K562 (cell line): ENCODE measurements around the gene SPPL2C. TPM values are rescaled to one million over a fixed set of nuclear protein-coding genes. Genes with fewer than 3 reads are reported as not detected.

Experiments
- CHD4 ChIP-seq: fragments of 200-600 bp; sonication (generic); IDR thresholded peaks from 3 replicates; pipeline ENCODE4 v1.6.1; 2012; ENCODE audit warnings: low read depth, mild to moderate bottlenecking, mixed read lengths, low read length, inconsistent platforms; ENCODE audit not compliant: insufficient read depth, insufficient replicate concordance, poor library complexity, severe bottlenecking
- THRAP3 ChIP-seq: fragments of 450-650 bp; IDR thresholded peaks from 2 replicates; pipeline ENCODE4 v1.6.1; 2016; ENCODE audit warnings: mild to moderate bottlenecking, inconsistent platforms, borderline replicate concordance
- ZNF407 ChIP-seq: fragments of 450-650 bp; IDR thresholded peaks from 2 replicates; pipeline ENCODE4 v1.6.1; 2016; ENCODE audit warnings: low read depth
- polyA plus RNA-seq, 8 experiments: library from polyadenylated mRNA; depleted of rRNA in 4 of 8; stranded (reverse) in 5 of 8; unstranded in 3 of 8; fragments of >200 nt; fragmentation: Nextera tagmentation in 2 of 8; fragmentation: Illumina TruSeq in 1 of 8; extraction: Ambion mirVana in 2 of 8; extraction: Trizol in 1 of 8; gene quantifications; 2 replicates each; pipeline versions ENCODE4 v1.2.1 to v1.2.3, GENCODE V29; 2011 to 2014; ENCODE audit warnings: inconsistent platforms in 1 of 8, missing spikeins in 1 of 8
- total RNA-seq, 7 experiments: library from RNA; depleted of rRNA in 6 of 7; stranded (reverse); fragments of >200 nt in 6 of 7; fragmentation: Illumina TruSeq in 2 of 7; extraction: Trizol in 2 of 7; gene quantifications; 2 replicates each; pipeline versions ENCODE4 v1.2.1 to v1.2.3, GENCODE V29; 2011 to 2021; ENCODE audit warnings: low replicate concordance in 1 of 7

The SPPL2C gene
- total and polyA plus RNA-seq, 9 of the 15 experiments (the other 6 are each of a cell fraction or from before 2014, with no cell fraction given) = not detected

- no peak for TF ChIP-seq ZNF407
- TF ChIP-seq CHD4 = no peak
- no peak for TF ChIP-seq THRAP3
- TF ChIP-seq, all 486 proteins: peak for 0
These were observed 18.9 kb upstream of the SPPL2C start (continued) for GRCh38 chr17:45825792-45826191.
